Glutamatergic neuron (in vitro differentiated cells): ENCODE data around the gene FARP1. TPM values are rescaled to one million over a fixed set of nuclear protein-coding genes. Genes with fewer than 3 reads are reported as not detected.

Experiments used
- DNase-seq: peaks from one replicate; pipeline ENCODE4 v3.0.0; 2022
- H3K27ac Mint-ChIP-seq: one replicate; pipeline ENCODE4 v1.8.0; 2020; ENCODE audit warnings: mild to moderate bottlenecking, mixed read lengths, inconsistent platforms; ENCODE audit not compliant: unreplicated experiment
- H3K27me3 Mint-ChIP-seq: one replicate; pipeline ENCODE4 v1.8.0; 2020; ENCODE audit warnings: mild to moderate bottlenecking, moderate library complexity, mixed read lengths, inconsistent platforms; ENCODE audit not compliant: unreplicated experiment
- H3K36me3 Mint-ChIP-seq: one replicate; pipeline ENCODE4 v1.8.0; 2020; ENCODE audit warnings: mild to moderate bottlenecking, mixed read lengths, inconsistent platforms; ENCODE audit not compliant: unreplicated experiment
- H3K4me1 Mint-ChIP-seq: one replicate; pipeline ENCODE4 v1.8.0; 2020; ENCODE audit warnings: mild to moderate bottlenecking, low read depth, mixed read lengths, inconsistent platforms; ENCODE audit not compliant: unreplicated experiment
- H3K4me3 Mint-ChIP-seq: one replicate; pipeline ENCODE4 v1.8.0; 2020; ENCODE audit warnings: mild to moderate bottlenecking, mixed read lengths, inconsistent platforms; ENCODE audit not compliant: unreplicated experiment
- H3K9me3 Mint-ChIP-seq: one replicate; pipeline ENCODE4 v1.8.0; 2020; ENCODE audit warnings: mild to moderate bottlenecking, moderate library complexity, mixed read lengths, inconsistent platforms; ENCODE audit not compliant: unreplicated experiment
- CTCF ChIP-seq: fragments of 200-600 bp; sonication (generic); IDR thresholded peaks from one replicate; pipeline ENCODE4 v1.5.0; 2021; ENCODE audit not compliant: partially characterized antibody, unreplicated experiment
- total RNA-seq: library from RNA; stranded (reverse); fragmentation: NEBNext Ultra II Directional; extraction: Animal tissue kit (Norgen Biotek cat#: 25700); gene quantifications from one replicate; pipeline ENCODE4 v1.2.1, GENCODE V29; 2021; ENCODE audit not compliant: unreplicated experiment

FARP1 gene
- total RNA-seq, 1 donor from 2014 or later = 233 TPM

GRCh38 chr13:98322091-98322718 lies 179.3 kb downstream of the FARP1 start:
- H3K27me3 Mint-ChIP-seq = peaks cover 6% of the 10 kb centered on the region
- peaks cover 11% of the 10 kb centered on the region for H3K9me3 Mint-ChIP-seq
- H3K4me3 Mint-ChIP-seq = no peak overlapping the region
- no peak for TF ChIP-seq CTCF
- no peak for DNase-seq
- H3K36me3 Mint-ChIP-seq = peaks cover 6% of the 10 kb centered on the region
- no peak overlapping the region for H3K27ac Mint-ChIP-seq
- H3K4me1 Mint-ChIP-seq = peaks cover 31% of the 10 kb centered on the region

- Mint-ChIP-seq H3K36me3 (no peaks in the 10 kb centered on the region), H3K4me1 (peaks cover 40% of the 10 kb centered on the region), H3K4me3 (no peak overlapping the region), H3K27me3 (peaks cover 3% of the 10 kb centered on the region), H3K9me3 (peaks cover 8% of the 10 kb centered on the region), H3K27ac (no peak overlapping the region)
- DNase-seq = no peak
- TF ChIP-seq CTCF = no peak
Measured at GRCh38 chr13:98324105-98324504, 181.2 kb downstream of the FARP1 start.

- H3K27ac Mint-ChIP-seq = no peak overlapping the region
- no peak for DNase-seq
Measured at GRCh38 chr13:98325724-98326123, 182.8 kb downstream of the FARP1 start.

GRCh38 chr13:98326291-98326690 lies 183.4 kb downstream of the FARP1 start:
- peaks cover 6% of the 10 kb centered on the region for H3K27me3 Mint-ChIP-seq
- no peak for TF ChIP-seq CTCF

More at GRCh38 chr13:98325724-98326123, 182.8 kb downstream of the FARP1 start:
- peaks cover 13% of the 10 kb centered on the region for H3K9me3 Mint-ChIP-seq
- H3K27me3 Mint-ChIP-seq = peaks cover 6% of the 10 kb centered on the region
- no peak overlapping the region for H3K4me3 Mint-ChIP-seq
- peaks cover 47% of the 10 kb centered on the region for H3K4me1 Mint-ChIP-seq
- H3K36me3 Mint-ChIP-seq = no peaks in the 10 kb centered on the region
- TF ChIP-seq CTCF = no peak

GRCh38 chr13:98327371-98328270 lies 184.7 kb downstream of the FARP1 start:
- H3K27me3 Mint-ChIP-seq = peaks cover 5% of the 10 kb centered on the region
- peak overlapping the region; percentile 36 for H3K4me3 Mint-ChIP-seq
- peaks cover 8% of the 10 kb centered on the region for H3K9me3 Mint-ChIP-seq
- no peak for DNase-seq
- no peaks in the 10 kb centered on the region for H3K36me3 Mint-ChIP-seq
- no peak overlapping the region for H3K27ac Mint-ChIP-seq
- H3K4me1 Mint-ChIP-seq = peaks cover 49% of the 10 kb centered on the region
- no peak for TF ChIP-seq CTCF

More at GRCh38 chr13:98326291-98326690, 183.4 kb downstream of the FARP1 start:
- peaks cover 49% of the 10 kb centered on the region for H3K4me1 Mint-ChIP-seq
- no peak overlapping the region for H3K4me3 Mint-ChIP-seq
- peak overlapping the region; percentile 18 for H3K27ac Mint-ChIP-seq
- H3K36me3 Mint-ChIP-seq = no peaks in the 10 kb centered on the region
- DNase-seq = no peak
- H3K9me3 Mint-ChIP-seq = peaks cover 13% of the 10 kb centered on the region
